Measurements from ENCODE around the gene BLTP2. TPM values are rescaled to one million over a fixed set of nuclear protein-coding genes. Genes with fewer than 3 reads are reported as not detected.
"Not testable (repeated sequence)": the region's sequence is repeated elsewhere in the genome, so short reads cannot be mapped to it uniquely, and the experiment has no call there.

The BLTP2 gene
- total and polyA plus RNA-seq, 2 of the 13 experiments (the other 11 are each of a cell fraction or from before 2014, with no cell fraction given) = 66.7 to 80.9 TPM

DNA sequence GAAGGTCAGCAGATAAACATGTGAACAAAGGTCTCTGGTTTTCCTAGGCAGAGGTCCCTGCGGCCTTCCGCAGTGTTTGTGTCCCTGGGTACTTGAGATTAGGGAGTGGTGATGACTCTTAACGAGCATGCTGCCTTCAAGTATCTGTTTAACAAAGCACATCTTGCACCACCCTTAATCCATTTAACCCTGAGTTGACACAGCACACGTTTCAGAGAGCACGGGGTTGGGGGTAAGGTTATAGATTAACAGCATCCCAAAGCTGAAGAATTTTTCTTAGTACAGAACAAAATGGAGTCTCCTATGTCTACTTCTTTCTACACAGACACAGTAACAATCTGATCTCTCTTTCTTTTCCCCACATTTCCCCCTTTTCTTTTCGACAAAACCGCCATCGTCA lies 13.4 kb upstream of the BLTP2 start:
- DNase-seq (ENCODE audit: low spot score); H4K20me1 ChIP-seq (ENCODE audit: insufficient read depth, low read length); H3K4me3 ChIP-seq (replicated peaks in 1 of 3; ENCODE audit: insufficient read depth in 1 of 3, low read depth in 2 of 3, low read length in 3 of 3); H3K9ac ChIP-seq (ENCODE audit: insufficient read depth, low read depth, low read length); in situ Hi-C loops (cut with HindIII; ENCODE audit: extremely low pct_ligation_motif_present, low pct_unique_long_range_greater_than_20kb); FAIRE-seq; BruUV-seq (replicated peaks); H3K9me3 ChIP-seq (ENCODE audit: low read length); H2AFZ ChIP-seq (ENCODE audit: low read length); H3K36me3 ChIP-seq (replicated peaks in 1 of 2; ENCODE audit: control insufficient read depth in 1 of 2, insufficient read depth in 2 of 2, low read length in 2 of 2); CTCF ChIA-PET (ENCODE audit: low intra/inter-chr PET ratio, low total read pairs); H3K27me3 ChIP-seq (ENCODE audit: control insufficient read depth in 1 of 2, insufficient read depth in 2 of 2, low read length in 2 of 2); intact Hi-C loops (cut with micrococcal nuclease; ENCODE audit: unreplicated experiment); ATAC-seq; H3K4me2 ChIP-seq (ENCODE audit: low read depth, low read length); TF ChIP-seq SOX13 (IDR thresholded peaks at IDR 0.05); NR2F6 (CRISPR knock-in tag; IDR thresholded peaks at IDR 0.05); SOX6 (IDR thresholded peaks at IDR 0.05): not testable (repeated sequence)
- TF ChIP-seq SOX5 (CRISPR knock-in tag; IDR thresholded peaks at IDR 0.05; ENCODE audit: borderline replicate concordance) = 0 out of 2 replicates have a peak, but pooled peaks have one; percentile 9
- TF ChIP-seq PITX1 (CRISPR knock-in tag; IDR thresholded peaks at IDR 0.05) = peak; percentile 49; the same call in 1 of the 2 replicates
- TF ChIP-seq, protein P1, sequence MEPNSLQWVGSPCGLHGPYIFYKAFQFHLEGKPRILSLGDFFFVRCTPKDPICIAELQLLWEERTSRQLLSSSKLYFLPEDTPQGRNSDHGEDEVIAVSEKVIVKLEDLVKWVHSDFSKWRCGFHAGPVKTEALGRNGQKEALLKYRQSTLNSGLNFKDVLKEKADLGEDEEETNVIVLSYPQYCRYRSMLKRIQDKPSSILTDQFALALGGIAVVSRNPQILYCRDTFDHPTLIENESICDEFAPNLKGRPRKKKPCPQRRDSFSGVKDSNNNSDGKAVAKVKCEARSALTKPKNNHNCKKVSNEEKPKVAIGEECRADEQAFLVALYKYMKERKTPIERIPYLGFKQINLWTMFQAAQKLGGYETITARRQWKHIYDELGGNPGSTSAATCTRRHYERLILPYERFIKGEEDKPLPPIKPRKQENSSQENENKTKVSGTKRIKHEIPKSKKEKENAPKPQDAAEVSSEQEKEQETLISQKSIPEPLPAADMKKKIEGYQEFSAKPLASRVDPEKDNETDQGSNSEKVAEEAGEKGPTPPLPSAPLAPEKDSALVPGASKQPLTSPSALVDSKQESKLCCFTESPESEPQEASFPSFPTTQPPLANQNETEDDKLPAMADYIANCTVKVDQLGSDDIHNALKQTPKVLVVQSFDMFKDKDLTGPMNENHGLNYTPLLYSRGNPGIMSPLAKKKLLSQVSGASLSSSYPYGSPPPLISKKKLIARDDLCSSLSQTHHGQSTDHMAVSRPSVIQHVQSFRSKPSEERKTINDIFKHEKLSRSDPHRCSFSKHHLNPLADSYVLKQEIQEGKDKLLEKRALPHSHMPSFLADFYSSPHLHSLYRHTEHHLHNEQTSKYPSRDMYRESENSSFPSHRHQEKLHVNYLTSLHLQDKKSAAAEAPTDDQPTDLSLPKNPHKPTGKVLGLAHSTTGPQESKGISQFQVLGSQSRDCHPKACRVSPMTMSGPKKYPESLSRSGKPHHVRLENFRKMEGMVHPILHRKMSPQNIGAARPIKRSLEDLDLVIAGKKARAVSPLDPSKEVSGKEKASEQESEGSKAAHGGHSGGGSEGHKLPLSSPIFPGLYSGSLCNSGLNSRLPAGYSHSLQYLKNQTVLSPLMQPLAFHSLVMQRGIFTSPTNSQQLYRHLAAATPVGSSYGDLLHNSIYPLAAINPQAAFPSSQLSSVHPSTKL (CRISPR knock-in tag; IDR thresholded peaks at IDR 0.05) = peak; percentile 26; the same call in 1 of the 2 replicates
- TF ChIP-seq GATAD2A (CRISPR knock-in tag; IDR thresholded peaks at IDR 0.05) = peak; percentile 27; the same call in 1 of the 2 replicates
- peak; percentile 75 for TF ChIP-seq ZNF652 (CRISPR knock-in tag; IDR thresholded peaks at IDR 0.05; ENCODE audit: borderline replicate concordance, low read depth)
- peak in 1 of 2 experiments; percentile 62; a peak in 2 of 4 replicates for TF ChIP-seq SOX13 (CRISPR knock-in tag; conservative IDR thresholded peaks at IDR 0.05 in 1 of 2, IDR thresholded peaks at IDR 0.05 in 1 of 2)
- TF ChIP-seq NR2F6 (IDR thresholded peaks at IDR 0.05) = peak; percentile 13; the same call in 1 of the 2 replicates
- TF ChIP-seq SOX6 (CRISPR knock-in tag; IDR thresholded peaks at IDR 0.05) = peak; percentile 32; the same call in 1 of the 2 replicates
- H3K4me1 ChIP-seq (ENCODE audit: insufficient read depth, low read length) = peaks cover 25% of the 10 kb centered on the region
- peak overlapping the region; percentile 64 for H3K27ac ChIP-seq (ENCODE audit: extremely low read length, insufficient read depth, low read length)
- peaks cover 41% of the 10 kb centered on the region for H3K79me2 ChIP-seq (ENCODE audit: insufficient read depth, low read length)
- 35% methylated on average over 8 of the region's 8 CpGs for WGBS (ENCODE audit: low lambda C conversion rate)
- POLR2A ChIA-PET = interaction anchor here (1.0 to 1.7 kb wide), 4 partner anchors 11 to 87 kb away, joined by 4 to 14 read pairs (median 8); partner anchors contain the start of genes BLTP2 and RPL23A
